Stimulated activated CD8-positive, alpha-beta memory T cell treated with anti-CD3 and anti-CD28 coated beads, Interleukin-7, amount 100 ng/mL, for 1 hour (primary cell): Measurements from ENCODE around the gene CPOX.

Source experiments
- DNase-seq, 2 donors: peaks; one replicate each; pipeline ENCODE4 v3.0.0-alpha.2; 2020; ENCODE audit warnings: low read depth in 2 of 2

Gene CPOX

DNA sequence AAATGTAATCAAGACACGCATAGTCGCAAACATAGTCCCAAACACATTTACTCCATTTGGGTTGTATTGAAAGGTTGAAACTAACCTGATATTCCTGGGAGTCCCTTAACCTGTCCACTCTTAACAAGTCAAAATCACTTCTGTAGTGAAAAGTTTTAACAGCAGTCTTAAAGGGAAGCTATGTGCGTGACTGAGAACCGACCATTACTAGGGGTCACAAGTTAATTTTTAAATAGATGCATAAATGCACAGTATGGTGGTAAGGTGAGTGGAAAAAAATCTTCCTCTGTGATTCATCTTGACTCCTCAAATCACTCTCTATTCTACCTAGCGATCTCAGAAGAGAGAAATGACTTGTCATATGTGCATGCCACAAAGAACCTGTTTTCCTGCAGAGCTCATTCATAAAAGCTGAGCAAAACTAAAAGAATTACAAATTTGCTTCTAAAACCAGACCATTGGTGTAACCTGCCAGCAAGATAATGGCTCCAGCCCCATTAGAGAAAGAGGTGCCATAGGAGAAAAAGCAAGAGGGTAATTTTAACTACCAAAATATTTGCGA lies 56.9 kb downstream of the CPOX start:
- no peak for DNase-seq

DNA sequence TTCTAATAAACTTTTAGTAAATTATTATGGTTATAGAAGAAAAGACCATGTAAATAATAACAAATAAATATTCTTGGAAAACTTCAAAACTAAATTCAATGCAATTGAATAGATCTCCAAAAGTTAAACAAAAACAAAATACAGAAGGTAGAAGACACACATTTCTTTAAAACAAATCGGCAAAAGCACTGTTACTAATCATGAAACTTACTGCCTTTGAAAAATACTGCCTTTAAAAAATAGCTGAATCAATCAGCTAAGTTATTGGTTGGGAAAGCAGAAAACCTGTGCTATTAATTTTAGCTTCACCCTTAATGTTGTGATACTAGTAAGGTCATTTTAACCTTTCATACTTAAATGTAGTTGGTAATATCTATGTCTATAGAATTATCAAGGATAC lies 58.7 kb downstream of the CPOX start:
- DNase-seq: no peak

- DNase-seq: no peak
Observed at GRCh38 chr3:98534168-98534567, 59.2 kb downstream of the CPOX start.

DNA sequence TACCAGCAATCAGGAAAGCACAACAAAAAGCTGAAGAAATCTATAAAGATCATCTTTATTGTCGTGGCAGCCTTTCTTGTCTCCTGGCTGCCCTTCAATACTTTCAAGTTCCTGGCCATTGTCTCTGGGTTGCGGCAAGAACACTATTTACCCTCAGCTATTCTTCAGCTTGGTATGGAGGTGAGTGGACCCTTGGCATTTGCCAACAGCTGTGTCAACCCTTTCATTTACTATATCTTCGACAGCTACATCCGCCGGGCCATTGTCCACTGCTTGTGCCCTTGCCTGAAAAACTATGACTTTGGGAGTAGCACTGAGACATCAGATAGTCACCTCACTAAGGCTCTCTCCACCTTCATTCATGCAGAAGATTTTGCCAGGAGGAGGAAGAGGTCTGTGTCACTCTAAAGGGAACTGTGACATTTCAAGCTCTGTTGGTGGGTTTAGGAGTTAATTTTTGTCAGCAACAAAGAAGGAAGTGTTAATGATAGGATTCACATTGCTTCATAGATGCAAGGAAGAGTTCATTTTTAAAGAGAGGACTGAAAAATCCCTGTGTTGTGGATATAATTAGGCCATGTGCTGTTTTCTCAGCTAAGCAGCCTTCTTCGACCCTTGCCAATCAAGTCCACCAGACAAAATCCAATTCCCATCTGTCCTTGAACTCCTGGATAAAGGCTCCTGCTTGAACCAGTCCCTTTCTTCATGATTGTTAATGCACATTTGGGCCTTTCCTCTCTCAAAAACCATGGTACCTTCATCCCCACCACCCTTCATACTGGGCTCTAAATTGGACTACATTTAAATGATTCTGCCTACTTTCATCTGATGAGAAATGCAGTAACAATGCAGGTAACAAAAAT lies 60.5 kb downstream of the CPOX start:
- no peak for DNase-seq

- no peak for DNase-seq
Observed at GRCh38 chr3:98532275-98532637, 61.2 kb downstream of the CPOX start.

DNA sequence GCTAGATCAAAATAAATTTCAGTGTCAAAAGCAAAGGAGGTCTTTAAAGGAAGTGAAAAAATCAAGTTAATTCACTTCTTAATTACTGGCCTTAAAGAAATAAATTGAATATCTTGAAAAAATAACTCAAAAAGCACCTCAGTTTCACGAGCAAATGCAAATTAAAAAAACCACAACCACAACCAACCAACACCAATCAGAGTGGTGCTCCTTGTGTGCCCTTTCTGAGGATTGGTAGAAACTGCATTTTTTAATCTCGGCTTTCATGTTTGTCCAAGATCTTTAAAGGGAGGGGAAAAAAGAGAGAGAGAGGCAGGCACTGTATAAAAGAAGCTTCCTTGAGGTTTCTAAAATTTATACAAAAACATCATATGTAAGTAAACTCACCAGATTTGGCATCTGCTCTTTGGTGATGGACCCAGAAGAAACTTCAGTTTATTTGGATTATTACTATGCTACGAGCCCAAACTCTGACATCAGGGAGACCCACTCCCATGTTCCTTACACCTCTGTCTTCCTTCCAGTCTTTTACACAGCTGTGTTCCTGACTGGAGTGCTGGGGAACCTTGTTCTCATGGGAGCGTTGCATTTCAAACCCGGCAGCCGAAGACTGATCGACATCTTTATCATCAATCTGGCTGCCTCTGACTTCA lies 61.7 kb downstream of the CPOX start, which contains the start of gene GPR15:
Gene GPR15 (plus strand): TSS at position 357 of the 653 bp plus-strand sequence. CDS start 56 bp downstream, at position 413.
- no peak for DNase-seq

GRCh38 chr3:98530676-98531075 lies 62.7 kb downstream of the CPOX start:
- DNase-seq: no peak

GRCh38 chr3:98529856-98530459 lies 63.5 kb downstream of the CPOX start:
- no peak for DNase-seq
